ENCODE measurements around the gene NUB1. TPM values are rescaled to one million over a fixed set of nuclear protein-coding genes. Genes with fewer than 3 reads are reported as not detected.

NUB1 gene
- polyA plus RNA-seq, 1 donor (not counting 4 experiments of a cell fraction or from before 2014, with no cell fraction given) = 34.6 TPM

DNA sequence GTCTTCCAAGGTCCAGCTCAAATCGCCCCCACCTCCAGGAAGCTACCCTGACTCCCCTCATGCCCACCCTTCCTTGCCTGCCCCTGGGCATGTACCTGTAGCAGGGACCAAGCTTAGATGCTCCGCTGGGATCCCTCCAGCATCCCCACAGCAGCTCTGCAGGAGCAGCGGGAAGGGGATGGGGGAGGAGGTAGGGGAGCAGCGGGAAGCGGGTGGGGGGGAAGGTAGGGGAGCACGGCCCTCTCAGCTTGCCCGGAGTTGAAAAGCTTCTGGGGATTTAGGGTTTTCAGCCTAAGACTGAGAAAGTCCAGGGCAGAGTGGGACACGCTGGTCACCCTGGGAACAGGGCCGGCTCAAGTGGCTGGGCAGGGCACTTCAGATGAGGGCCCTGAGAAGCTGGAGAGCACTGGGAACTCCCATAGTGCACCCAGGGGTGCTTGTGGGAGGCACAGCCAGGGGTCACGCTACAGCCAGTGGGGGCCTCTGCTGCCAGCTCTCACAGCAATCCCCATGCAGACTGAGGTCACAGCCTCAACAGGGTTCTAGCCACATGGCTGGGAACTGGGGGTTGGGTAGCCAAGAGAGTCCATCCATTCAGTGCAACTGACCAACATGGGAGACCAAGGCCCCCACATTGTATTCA, 54.8 kb downstream of the NUB1 start:
- no peaks in the 10 kb centered on the region for H3K4me1 ChIP-seq (ENCODE audit: control insufficient read depth, extremely low read depth, insufficient read depth, low read length)
- no peaks in the 10 kb centered on the region for H3K9me1 ChIP-seq (ENCODE audit: control insufficient read depth, extremely low read depth, insufficient read depth, low read length)
- no peaks in the 10 kb centered on the region for H3K79me2 ChIP-seq (ENCODE audit: control insufficient read depth, insufficient read depth, low read length)
- H3K27ac ChIP-seq (ENCODE audit: control insufficient read depth, insufficient read depth, low read length) = no peak overlapping the region
- no peaks in the 10 kb centered on the region for H4K20me1 ChIP-seq (ENCODE audit: control insufficient read depth, extremely low read depth, insufficient read depth, low read length)
- H3K27me3 ChIP-seq (ENCODE audit: control insufficient read depth, extremely low read depth, insufficient read depth, low read length) = peaks cover 18% of the 10 kb centered on the region
- no peak for FAIRE-seq
- H3K9me3 ChIP-seq (ENCODE audit: control insufficient read depth, low read depth, low read length) = no peaks in the 10 kb centered on the region
- H3K4me2 ChIP-seq (ENCODE audit: control insufficient read depth, extremely low read depth, insufficient read depth, low read depth, low read length) = no peak overlapping the region
- no peaks in the 10 kb centered on the region for H3K36me3 ChIP-seq (ENCODE audit: control insufficient read depth in 2 of 2, extremely low read depth in 1 of 2, insufficient read depth in 2 of 2, low read length in 2 of 2)
- no peak overlapping the region for H3K4me3 ChIP-seq (ENCODE audit: control insufficient read depth in 2 of 3, extremely low read depth in 1 of 3, insufficient read depth in 2 of 3, low read depth in 1 of 3, low read length in 3 of 3)
- TF ChIP-seq EZH2 (IDR thresholded peaks at IDR 0.05; ENCODE audit: low read length) = no peak
- TF ChIP-seq, protein P1, sequence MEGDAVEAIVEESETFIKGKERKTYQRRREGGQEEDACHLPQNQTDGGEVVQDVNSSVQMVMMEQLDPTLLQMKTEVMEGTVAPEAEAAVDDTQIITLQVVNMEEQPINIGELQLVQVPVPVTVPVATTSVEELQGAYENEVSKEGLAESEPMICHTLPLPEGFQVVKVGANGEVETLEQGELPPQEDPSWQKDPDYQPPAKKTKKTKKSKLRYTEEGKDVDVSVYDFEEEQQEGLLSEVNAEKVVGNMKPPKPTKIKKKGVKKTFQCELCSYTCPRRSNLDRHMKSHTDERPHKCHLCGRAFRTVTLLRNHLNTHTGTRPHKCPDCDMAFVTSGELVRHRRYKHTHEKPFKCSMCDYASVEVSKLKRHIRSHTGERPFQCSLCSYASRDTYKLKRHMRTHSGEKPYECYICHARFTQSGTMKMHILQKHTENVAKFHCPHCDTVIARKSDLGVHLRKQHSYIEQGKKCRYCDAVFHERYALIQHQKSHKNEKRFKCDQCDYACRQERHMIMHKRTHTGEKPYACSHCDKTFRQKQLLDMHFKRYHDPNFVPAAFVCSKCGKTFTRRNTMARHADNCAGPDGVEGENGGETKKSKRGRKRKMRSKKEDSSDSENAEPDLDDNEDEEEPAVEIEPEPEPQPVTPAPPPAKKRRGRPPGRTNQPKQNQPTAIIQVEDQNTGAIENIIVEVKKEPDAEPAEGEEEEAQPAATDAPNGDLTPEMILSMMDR (optimal IDR thresholded peaks at IDR 0.05 in 1 of 3, IDR thresholded peaks at IDR 0.05 in 1 of 3, conservative IDR thresholded peaks at IDR 0.05 in 1 of 3; ENCODE audit: extremely low read depth in 1 of 3, insufficient read depth in 2 of 3, low read length in 3 of 3) = no peak
- H3K9ac ChIP-seq (ENCODE audit: control insufficient read depth, extremely low read depth, insufficient read depth, low read length) = no peak overlapping the region
- no peak overlapping the region for H2AFZ ChIP-seq (ENCODE audit: control insufficient read depth, low read length)
- DNase-seq (ENCODE audit: low read depth, low spot score) = no peak
- dilution Hi-C loops (cut with MboI; ENCODE audit: extremely low pct_ligation_motif_present, low sequenced_read_pairs) = no loop called here

DNA sequence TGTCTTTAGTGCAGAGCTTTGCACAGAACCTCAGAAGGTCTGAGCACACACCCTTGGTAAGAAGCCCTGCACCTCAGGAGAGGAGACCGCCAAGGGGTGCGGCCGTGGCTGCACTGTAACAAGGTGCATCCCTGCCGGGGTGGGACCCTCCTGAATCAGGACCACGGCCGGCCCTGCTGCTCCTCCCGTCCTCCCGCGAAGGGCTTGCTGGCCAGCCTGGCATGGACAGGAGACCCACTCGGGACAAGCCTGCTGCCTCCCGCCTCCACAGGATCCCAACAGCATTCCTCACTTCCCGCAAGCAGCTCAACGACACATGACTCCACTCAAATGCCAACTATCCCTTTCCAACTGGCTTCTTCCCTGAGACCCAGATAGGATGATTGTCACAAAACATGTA, 55.4 kb downstream of the NUB1 start:
- Histone ChIP-seq H3K79me2 (ENCODE audit: control insufficient read depth, insufficient read depth, low read length) (no peaks in the 10 kb centered on the region), H3K4me3 (ENCODE audit: control insufficient read depth in 2 of 3, extremely low read depth in 1 of 3, insufficient read depth in 2 of 3, low read depth in 1 of 3, low read length in 3 of 3) (no peak overlapping the region), H3K27me3 (ENCODE audit: control insufficient read depth, extremely low read depth, insufficient read depth, low read length) (peaks cover 15% of the 10 kb centered on the region), H3K9ac (ENCODE audit: control insufficient read depth, extremely low read depth, insufficient read depth, low read length) (no peak overlapping the region), H3K4me1 (ENCODE audit: control insufficient read depth, extremely low read depth, insufficient read depth, low read length) (no peaks in the 10 kb centered on the region), H4K20me1 (ENCODE audit: control insufficient read depth, extremely low read depth, insufficient read depth, low read length) (no peaks in the 10 kb centered on the region), H3K27ac (ENCODE audit: control insufficient read depth, insufficient read depth, low read length) (no peak overlapping the region), H3K4me2 (ENCODE audit: control insufficient read depth, extremely low read depth, insufficient read depth, low read depth, low read length) (no peak overlapping the region), H2AFZ (ENCODE audit: control insufficient read depth, low read length) (no peak overlapping the region), H3K9me3 (ENCODE audit: control insufficient read depth, low read depth, low read length) (no peaks in the 10 kb centered on the region), H3K36me3 (ENCODE audit: control insufficient read depth in 2 of 2, extremely low read depth in 1 of 2, insufficient read depth in 2 of 2, low read length in 2 of 2) (no peaks in the 10 kb centered on the region), H3K9me1 (ENCODE audit: control insufficient read depth, extremely low read depth, insufficient read depth, low read length) (no peaks in the 10 kb centered on the region)
- TF ChIP-seq EZH2 (IDR thresholded peaks at IDR 0.05; ENCODE audit: low read length) = no peak
- TF ChIP-seq, protein P1 (optimal IDR thresholded peaks at IDR 0.05 in 1 of 3, IDR thresholded peaks at IDR 0.05 in 1 of 3, conservative IDR thresholded peaks at IDR 0.05 in 1 of 3; ENCODE audit: extremely low read depth in 1 of 3, insufficient read depth in 2 of 3, low read length in 3 of 3) = no peak
- dilution Hi-C loops (cut with MboI; ENCODE audit: extremely low pct_ligation_motif_present, low sequenced_read_pairs) = no loop called here
- no peak for FAIRE-seq
- DNase-seq (ENCODE audit: low read depth, low spot score) = no peak
